HepG2 (cell line): ENCODE results near the gene SHFL. TPM values are rescaled to one million over a fixed set of nuclear protein-coding genes. Genes with fewer than 3 reads are reported as not detected.
A peak's percentile ranks its signal among the peaks of the same experiment; 100 is the strongest.

Source experiments
- ATAC-seq: fragments of 200-7000 bp; cut with Tn5 transposase; 3 replicates; pipeline ENCODE4 v1.9.1; 2020; ENCODE audit warnings: mild to moderate bottlenecking, moderate library complexity
- BruUV-seq: library from RNA; stranded (reverse); fragments of 400-500 nt; replicated peaks from 2 replicates; lab custom pipeline; 2021; lab: Mats Ljungman, UMichigan
- CTCF ChIA-PET: fragments of 300-600 bp; formaldehyde crosslinking; extraction: SDS; loops from one replicate; lab custom pipeline; 2021; ENCODE audit warnings: low total read pairs, inconsistent platforms, low intra/inter-chr PET ratio; lab: Yijun Ruan, JAX
- POLR2A ChIA-PET: fragments of 350-600 bp; sonication (Branson Sonifier 250); formaldehyde crosslinking; loops from one replicate; lab custom pipeline; 2020; ENCODE audit warnings: antibody characterized with exemption, inconsistent platforms; lab: Yijun Ruan, JAX
- DNase-seq: peaks from one replicate; pipeline ENCODE4 v3.0.0-alpha.2; 2015; ENCODE audit warnings: low spot score
- FAIRE-seq: peaks from 3 replicates; lab custom pipeline; 2011; peaks lifted over from hg19 to GRCh38; lab: Jason Lieb, UNC
- H2AFZ ChIP-seq: one replicate; pipeline ENCODE4 v1.6.1; 2011; ENCODE audit warnings: low read length, inconsistent platforms
- H3K27ac ChIP-seq: fragments of 300-600 bp; 3 replicates; pipeline ENCODE4 v1.8.0; 2011; ENCODE audit warnings: mixed run types, mild to moderate bottlenecking, mixed read lengths, low read length, inconsistent platforms; ENCODE audit not compliant: insufficient read depth; ENCODE audit errors: extremely low read length
- H3K27me3 ChIP-seq, 2 experiments: fragments of 200-600 bp in 1 of 2; 2 replicates in 1 of 2; 3 replicates in 1 of 2; pipeline versions ENCODE4 v1.6.0 to v1.8.0; 2011; ENCODE audit warnings: low read length in 2 of 2, mild to moderate bottlenecking in 2 of 2, moderate library complexity in 2 of 2, inconsistent platforms in 1 of 2; ENCODE audit not compliant: insufficient read depth in 2 of 2, control insufficient read depth in 1 of 2
- H3K36me3 ChIP-seq, 2 experiments: fragments of 200-600 bp in 1 of 2; replicated peaks in 1 of 2; 2 replicates in 1 of 2; 3 replicates in 1 of 2; pipeline versions ENCODE4 v1.5.1 to v1.8.0; 2011; ENCODE audit warnings: low read length in 2 of 2, inconsistent platforms in 1 of 2; ENCODE audit not compliant: insufficient read depth in 2 of 2, control insufficient read depth in 1 of 2
- H3K4me1 ChIP-seq: 2 replicates; pipeline ENCODE4 v1.5.1; 2012; ENCODE audit warnings: low read length, inconsistent platforms; ENCODE audit not compliant: insufficient read depth
- H3K4me2 ChIP-seq: 2 replicates; pipeline ENCODE4 v1.6.0; 2011; ENCODE audit warnings: low read depth, low read length, inconsistent platforms
- H3K4me3 ChIP-seq, 3 experiments: fragments of 200-600 bp in 1 of 3; sonication (generic), shearing (Covaris generic) in 1 of 3; replicated peaks in 1 of 3; 2 replicates each; pipeline ENCODE4 v1.5.1; 2011 to 2016; ENCODE audit warnings: low read length in 3 of 3, inconsistent platforms in 2 of 3, low read depth in 2 of 3, mild to moderate bottlenecking in 2 of 3, control low read depth in 1 of 3, mixed read lengths in 1 of 3; ENCODE audit not compliant: insufficient read depth in 1 of 3
- H3K79me2 ChIP-seq: one replicate; pipeline ENCODE4 v1.6.1; 2011; ENCODE audit warnings: low read length, inconsistent platforms; ENCODE audit not compliant: insufficient read depth
- H3K9ac ChIP-seq: 2 replicates; pipeline ENCODE4 v1.6.0; 2011; ENCODE audit warnings: mild to moderate bottlenecking, low read depth, low read length, inconsistent platforms; ENCODE audit not compliant: insufficient read depth
- H3K9me3 ChIP-seq: 2 replicates; pipeline ENCODE4 v1.5.1; 2012; ENCODE audit warnings: mild to moderate bottlenecking, low read length
- H4K20me1 ChIP-seq: 2 replicates; pipeline ENCODE4 v1.6.0; 2011; ENCODE audit warnings: inconsistent platforms, mild to moderate bottlenecking, low read length, moderate library complexity; ENCODE audit not compliant: insufficient read depth
- AHDC1 ChIP-seq: sonication (generic); formaldehyde crosslinking; IDR thresholded peaks from 2 replicates; pipeline ENCODE4 v1.5.1; 2020; ENCODE audit warnings: mild to moderate bottlenecking, missing genetic modification reagents, borderline replicate concordance
- CENPX ChIP-seq: sonication (generic); formaldehyde crosslinking; IDR thresholded peaks from 2 replicates; pipeline ENCODE4 v1.9.0; 2021; ENCODE audit warnings: mild to moderate bottlenecking, missing genetic modification reagents, moderate library complexity
- HCFC1 ChIP-seq: fragments of 150-350 bp; IDR thresholded peaks from 2 replicates; pipeline ENCODE4 v1.6.1; 2014; ENCODE audit warnings: low read depth, low read length
- HDAC2 ChIP-seq: sonication (generic); formaldehyde crosslinking; IDR thresholded peaks from 2 replicates; pipeline ENCODE4 v1.4.0; 2020; ENCODE audit warnings: missing genetic modification reagents
- HNF4A ChIP-seq: sonication (generic); formaldehyde crosslinking; IDR thresholded peaks from 2 replicates; pipeline ENCODE4 v1.4.0; 2020; ENCODE audit warnings: missing genetic modification reagents
- HNRNPK ChIP-seq: fragments of 200-400 bp; formaldehyde crosslinking; IDR thresholded peaks from 2 replicates; pipeline ENCODE4 v1.6.1; 2018; ENCODE audit warnings: low read length, low read depth, moderate library complexity, mild to moderate bottlenecking; ENCODE audit not compliant: poor library complexity, severe bottlenecking
- NCOA2 ChIP-seq: sonication (generic); formaldehyde crosslinking; IDR thresholded peaks from 2 replicates; pipeline ENCODE4 v1.8.0; 2022; ENCODE audit warnings: inconsistent platforms
- SIN3B ChIP-seq: fragments of 150-350 bp; IDR thresholded peaks from 2 replicates; pipeline ENCODE4 v1.6.1; 2014; ENCODE audit warnings: low read length
- SP1 ChIP-seq, 2 experiments: fragments of 450-650 bp in 1 of 2; sonication (generic) in 1 of 2; formaldehyde crosslinking in 1 of 2; IDR thresholded peaks; 2 replicates each; pipeline versions ENCODE4 v1.4.0 to v1.6.1; 2016 to 2020; ENCODE audit warnings: missing genetic modification reagents in 1 of 2
- SP140L ChIP-seq: sonication (generic); formaldehyde crosslinking; IDR thresholded peaks from 2 replicates; pipeline ENCODE4 v1.4.0; 2020; ENCODE audit warnings: missing genetic modification reagents, borderline replicate concordance
- ZNF207 ChIP-seq: fragments of 450-650 bp; IDR thresholded peaks from 2 replicates; pipeline ENCODE4 v1.6.1; 2016; ENCODE audit warnings: antibody characterized with exemption, borderline replicate concordance
- ZNF275 ChIP-seq: sonication (generic); formaldehyde crosslinking; IDR thresholded peaks from 2 replicates; pipeline ENCODE4 v1.8.0; 2022; ENCODE audit warnings: missing genetic modification reagents, mild to moderate bottlenecking, inconsistent platforms, borderline replicate concordance
- ZNF331 ChIP-seq: sonication (generic); formaldehyde crosslinking; IDR thresholded peaks from 2 replicates; pipeline ENCODE4 v1.4.0; 2020; ENCODE audit warnings: missing genetic modification reagents
- WGBS: methylation state at CpG from one replicate; pipeline ENCODE4 v1.1.6; 2017; ENCODE audit warnings: low lambda C conversion rate; 5-methylcytosine and 5-hydroxymethylcytosine counted together
- in situ Hi-C: cut with HindIII; loops from 2 replicates; pipeline ENCODE4 v1.10.0; 2017; ENCODE audit warnings: low pct_unique_long_range_greater_than_20kb; ENCODE audit not compliant: extremely low pct_ligation_motif_present
- intact Hi-C: fragments of 100-400 bp; cut with micrococcal nuclease; formaldehyde crosslinking; loops from one replicate; pipeline ENCODE4 v1.10.0; 2022; ENCODE audit not compliant: unreplicated experiment
- polyA plus RNA-seq, 8 experiments: library from polyadenylated mRNA; depleted of rRNA in 3 of 8; stranded (reverse) in 7 of 8; unstranded in 1 of 8; fragments of >200 nt; fragmentation: Illumina TruSeq in 4 of 8; extraction: Trizol in 4 of 8; gene quantifications; 2 replicates each; pipeline versions ENCODE4 v1.2.1 to v1.2.3, GENCODE V29; 2011 to 2016; ENCODE audit warnings: low read depth in 4 of 8, missing spikeins in 1 of 8, mixed read lengths in 1 of 8; ENCODE audit not compliant: insufficient read depth in 1 of 8
- total RNA-seq, 5 experiments: library from RNA; depleted of rRNA; stranded (reverse); fragments of >200 nt; fragmentation: Illumina TruSeq; extraction: Trizol; gene quantifications; 2 replicates each; pipeline ENCODE4 v1.2.3, GENCODE V29; 2016; ENCODE audit warnings: low read depth in 1 of 5

The SHFL gene
- total and polyA plus RNA-seq, 2 of the 13 experiments (the other 11 are each of a cell fraction or from before 2014, with no cell fraction given): 12.3 to 36.4 TPM

- 49% methylated on average over 8 of the region's 8 CpGs for WGBS
Observed at GRCh38 chr19:10078329-10078728, 7.8 kb upstream of the SHFL start.

GRCh38 chr19:10079031-10079453 is 7.1 kb upstream of the SHFL start:
- Histone ChIP-seq H3K36me3 (no peaks in the 10 kb centered on the region), H2AFZ (no peak overlapping the region), H3K4me3 (no peak overlapping the region; a peak in 1 of 6 replicates), H3K27me3 (peaks cover 0 to 2% of the 10 kb centered on the region in 2 experiments; a peak in 1 of 5 replicates), H3K9me3 (peaks cover 4% of the 10 kb centered on the region), H4K20me1 (no peaks in the 10 kb centered on the region), H3K4me1 (peaks cover 17% of the 10 kb centered on the region), H3K27ac (no peak overlapping the region), H3K9ac (no peak overlapping the region), H3K4me2 (0 out of 2 replicates have a peak overlapping the region, but pooled peaks have one; percentile 12), H3K79me2 (no peaks in the 10 kb centered on the region)
- intact Hi-C loops: no loop called here
- CTCF ChIA-PET: no interaction called here
- 4% methylated on average over 6 of the region's 7 CpGs for WGBS
- DNase-seq (peak; percentile 58), FAIRE-seq (peak; percentile 61), ATAC-seq (peak; percentile 76)
- no TSS peak for BruUV-seq
- POLR2A ChIA-PET: interaction anchor here (1.0 kb wide), 1 partner anchor 9 kb away, joined by 4 read pairs; no protein-coding TSS in a partner anchor
- in situ Hi-C loops: no loop called here
- TF ChIP-seq SP1 (IDR thresholded peaks at IDR 0.05) (no peak), SP1 (CRISPR knock-in tag; IDR thresholded peaks at IDR 0.05) (peak; percentile 40; the same call in 1 of the 2 replicates), ZNF207 (no peak), SIN3B (no peak), SP140L (CRISPR knock-in tag) (no peak), NCOA2 (CRISPR knock-in tag) (peak; percentile 37; the same call in 1 of the 2 replicates), CENPX (no peak), AHDC1 (CRISPR knock-in tag) (no peak), HDAC2 (peak; percentile 55; the same call in 1 of the 2 replicates), ZNF275 (CRISPR knock-in tag) (no peak), ZNF331 (peak; percentile 25; the same call in 1 of the 2 replicates), HNF4A (CRISPR knock-in tag) (peak; percentile 78)

More at GRCh38 chr19:10078329-10078728, 7.8 kb upstream of the SHFL start:
- no peak overlapping the region for H3K4me2 ChIP-seq
- no peak for DNase-seq
- H3K27ac ChIP-seq: no peak overlapping the region
- peaks cover 9% of the 10 kb centered on the region for H3K9me3 ChIP-seq
- in situ Hi-C loops: no loop called here
- no peak overlapping the region for H3K9ac ChIP-seq
- no peaks in the 10 kb centered on the region for H3K79me2 ChIP-seq
- no peaks in the 10 kb centered on the region for H4K20me1 ChIP-seq
- H3K4me3 ChIP-seq: no peak overlapping the region
- peak; percentile 49 for TF ChIP-seq HNRNPK
- no peak for TF ChIP-seq HCFC1
- TF ChIP-seq, all 625 proteins: peak for 1
- no TSS peak for BruUV-seq
- Histone ChIP-seq H3K36me3 (no peaks in the 10 kb centered on the region), H3K27me3 (peaks cover 0 to 2% of the 10 kb centered on the region in 2 experiments; a peak in 1 of 5 replicates), H2AFZ (no peak overlapping the region), H3K4me1 (peaks cover 17% of the 10 kb centered on the region)
- ChIA-PET CTCF (interaction anchor here (0.6 kb wide), 1 partner anchor 14 kb away, joined by 3 read pairs; no protein-coding TSS in a partner anchor), POLR2A (no interaction called here)
- no peak for ATAC-seq
- intact Hi-C loops: no loop called here
- no peak for FAIRE-seq
